Calu3 (cell line): ENCODE measurements around the gene GLIPR1L1. TPM values are rescaled to one million over a fixed set of nuclear protein-coding genes. Genes with fewer than 3 reads are reported as not detected.

Experiments
- BruUV-seq: library from RNA; stranded (reverse); fragments of 400-500 nt; replicated peaks from 2 replicates; lab custom pipeline; 2021; lab: Mats Ljungman, UMichigan
- CTCF ChIA-PET: fragments of 300-600 bp; sonication (Branson Sonifier 250); formaldehyde crosslinking; loops from one replicate; lab custom pipeline; 2022; ENCODE audit warnings: antibody characterized with exemption; lab: Charles Lee
- DNase-seq: peaks from one replicate; pipeline ENCODE4 v3.0.0; 2022
- H3K27ac Mint-ChIP-seq: one replicate; pipeline ENCODE4 v1.8.0; 2022; ENCODE audit warnings: mixed read lengths; ENCODE audit not compliant: unreplicated experiment
- H3K27me3 Mint-ChIP-seq: one replicate; pipeline ENCODE4 v1.8.0; 2022; ENCODE audit warnings: mixed read lengths; ENCODE audit not compliant: unreplicated experiment
- H3K36me3 Mint-ChIP-seq: one replicate; pipeline ENCODE4 v1.8.0; 2022; ENCODE audit warnings: mild to moderate bottlenecking, moderate library complexity, mixed read lengths; ENCODE audit not compliant: insufficient read depth, unreplicated experiment
- H3K4me1 Mint-ChIP-seq: one replicate; pipeline ENCODE4 v1.8.0; 2022; ENCODE audit warnings: mild to moderate bottlenecking, low read depth, mixed read lengths; ENCODE audit not compliant: unreplicated experiment
- H3K4me3 Mint-ChIP-seq: one replicate; pipeline ENCODE4 v1.8.0; 2022; ENCODE audit warnings: mild to moderate bottlenecking, low read depth, moderate library complexity, mixed read lengths; ENCODE audit not compliant: unreplicated experiment
- H3K9me3 Mint-ChIP-seq: one replicate; pipeline ENCODE4 v1.8.0; 2022; ENCODE audit warnings: low read depth, mixed read lengths; ENCODE audit not compliant: unreplicated experiment
- intact Hi-C: fragments of 100-400 bp; cut with micrococcal nuclease; formaldehyde crosslinking; loops from one replicate; pipeline ENCODE4 v1.10.0; 2022; ENCODE audit not compliant: unreplicated experiment
- total RNA-seq: library from RNA; stranded (reverse); gene quantifications from 2 replicates; pipeline ENCODE4 v1.2.3, GENCODE V29; 2022
- TF ChIP-seq, protein P1 (sequence below): fragments of 200-600 bp; IDR thresholded peaks from one replicate; pipeline ENCODE4 v1.8.0; 2022; ENCODE audit warnings: antibody characterized with exemption; ENCODE audit not compliant: unreplicated experiment

The GLIPR1L1 gene
- total RNA-seq, 1 experiment from 2014 or later: not detected

DNA sequence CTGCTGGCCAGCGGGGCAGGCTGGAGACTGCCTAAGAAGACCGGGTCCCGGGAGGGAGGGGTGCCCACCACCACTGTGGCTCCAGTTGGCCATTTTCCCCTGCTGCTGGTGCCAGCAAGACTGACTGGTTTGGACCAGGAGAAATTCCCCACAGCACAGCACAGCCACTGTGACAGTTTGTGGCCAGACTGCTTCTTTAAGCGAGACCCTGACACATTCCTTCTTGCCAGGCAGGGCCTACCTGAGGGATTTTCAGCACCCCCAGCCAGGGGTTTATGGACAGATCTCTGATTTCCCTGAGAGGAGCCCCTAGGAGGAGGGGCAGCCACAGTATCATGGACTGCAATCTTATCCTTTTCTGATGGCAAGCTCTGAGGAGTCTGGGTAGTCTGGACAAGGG, 15.5 kb downstream of the GLIPR1L1 start:
- CTCF ChIA-PET: no interaction called here
- no peak for DNase-seq
- no TSS peak for BruUV-seq
- no peak overlapping the region for H3K27ac Mint-ChIP-seq
- H3K36me3 Mint-ChIP-seq: no peaks in the 10 kb centered on the region
- no peak overlapping the region for H3K4me3 Mint-ChIP-seq
- peaks cover 6% of the 10 kb centered on the region for H3K9me3 Mint-ChIP-seq
- TF ChIP-seq, protein P1, sequence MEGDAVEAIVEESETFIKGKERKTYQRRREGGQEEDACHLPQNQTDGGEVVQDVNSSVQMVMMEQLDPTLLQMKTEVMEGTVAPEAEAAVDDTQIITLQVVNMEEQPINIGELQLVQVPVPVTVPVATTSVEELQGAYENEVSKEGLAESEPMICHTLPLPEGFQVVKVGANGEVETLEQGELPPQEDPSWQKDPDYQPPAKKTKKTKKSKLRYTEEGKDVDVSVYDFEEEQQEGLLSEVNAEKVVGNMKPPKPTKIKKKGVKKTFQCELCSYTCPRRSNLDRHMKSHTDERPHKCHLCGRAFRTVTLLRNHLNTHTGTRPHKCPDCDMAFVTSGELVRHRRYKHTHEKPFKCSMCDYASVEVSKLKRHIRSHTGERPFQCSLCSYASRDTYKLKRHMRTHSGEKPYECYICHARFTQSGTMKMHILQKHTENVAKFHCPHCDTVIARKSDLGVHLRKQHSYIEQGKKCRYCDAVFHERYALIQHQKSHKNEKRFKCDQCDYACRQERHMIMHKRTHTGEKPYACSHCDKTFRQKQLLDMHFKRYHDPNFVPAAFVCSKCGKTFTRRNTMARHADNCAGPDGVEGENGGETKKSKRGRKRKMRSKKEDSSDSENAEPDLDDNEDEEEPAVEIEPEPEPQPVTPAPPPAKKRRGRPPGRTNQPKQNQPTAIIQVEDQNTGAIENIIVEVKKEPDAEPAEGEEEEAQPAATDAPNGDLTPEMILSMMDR: no peak
- H3K4me1 Mint-ChIP-seq: peaks cover 9% of the 10 kb centered on the region
- intact Hi-C loops: no loop called here
- H3K27me3 Mint-ChIP-seq: no peaks in the 10 kb centered on the region

DNA sequence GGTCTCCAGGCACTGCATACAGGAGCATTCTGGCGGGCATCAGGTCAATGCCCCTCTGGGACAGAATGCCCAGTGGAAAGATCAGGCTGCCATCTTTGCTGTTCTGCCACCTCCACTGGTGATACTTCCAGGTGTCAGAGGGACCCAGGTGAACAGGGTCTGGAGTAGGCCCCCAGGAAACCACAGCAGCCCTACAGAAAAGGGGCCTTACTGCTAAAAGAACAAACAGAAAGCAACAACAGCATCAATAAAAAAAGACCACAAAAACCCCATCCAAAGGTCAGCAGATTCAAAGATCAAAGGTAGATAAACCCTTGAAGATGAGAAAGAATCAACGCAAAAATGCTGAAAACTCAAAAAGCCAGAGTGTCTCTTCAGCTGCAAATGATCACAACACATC, 15.9 kb downstream of the GLIPR1L1 start:
- TF ChIP-seq, protein P1: no peak
- CTCF ChIA-PET: no interaction called here
- no peak for DNase-seq

DNA sequence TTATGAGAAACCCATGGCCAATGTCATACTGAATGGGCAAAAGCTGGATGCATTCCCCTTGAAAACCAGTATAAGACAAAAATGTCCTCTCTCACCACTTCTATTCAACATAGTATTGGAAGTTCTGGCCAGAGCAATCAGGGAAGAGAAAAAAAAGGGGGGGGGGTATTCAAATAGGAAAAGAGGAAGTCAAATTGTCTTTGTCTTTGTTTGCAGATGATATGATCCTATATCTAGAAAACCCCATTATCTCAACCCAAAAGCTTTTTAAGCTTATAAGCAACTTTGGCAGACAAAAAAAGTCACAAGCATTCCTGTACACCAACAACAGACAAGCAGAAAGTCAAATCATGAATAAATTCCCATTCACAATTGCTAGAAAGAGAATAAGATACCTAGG, 19.5 kb downstream of the GLIPR1L1 start:
- TF ChIP-seq, protein P1: no peak
- intact Hi-C loops: no loop called here
- no peaks in the 10 kb centered on the region for H3K36me3 Mint-ChIP-seq
- no peak for DNase-seq
- H3K27me3 Mint-ChIP-seq: no peaks in the 10 kb centered on the region
- no peak overlapping the region for H3K4me3 Mint-ChIP-seq
- CTCF ChIA-PET: no interaction called here
- no peaks in the 10 kb centered on the region for H3K4me1 Mint-ChIP-seq
- H3K9me3 Mint-ChIP-seq: peaks cover 6% of the 10 kb centered on the region
- no TSS peak for BruUV-seq
- no peak overlapping the region for H3K27ac Mint-ChIP-seq

More for the DNA sequence above, 15.9 kb downstream of the GLIPR1L1 start:
- intact Hi-C loops: no loop called here
- Mint-ChIP-seq H3K4me3 (no peak overlapping the region), H3K36me3 (no peaks in the 10 kb centered on the region), H3K4me1 (peaks cover 4% of the 10 kb centered on the region), H3K27ac (no peak overlapping the region), H3K27me3 (no peaks in the 10 kb centered on the region), H3K9me3 (peaks cover 6% of the 10 kb centered on the region)
- BruUV-seq: no TSS peak

DNA sequence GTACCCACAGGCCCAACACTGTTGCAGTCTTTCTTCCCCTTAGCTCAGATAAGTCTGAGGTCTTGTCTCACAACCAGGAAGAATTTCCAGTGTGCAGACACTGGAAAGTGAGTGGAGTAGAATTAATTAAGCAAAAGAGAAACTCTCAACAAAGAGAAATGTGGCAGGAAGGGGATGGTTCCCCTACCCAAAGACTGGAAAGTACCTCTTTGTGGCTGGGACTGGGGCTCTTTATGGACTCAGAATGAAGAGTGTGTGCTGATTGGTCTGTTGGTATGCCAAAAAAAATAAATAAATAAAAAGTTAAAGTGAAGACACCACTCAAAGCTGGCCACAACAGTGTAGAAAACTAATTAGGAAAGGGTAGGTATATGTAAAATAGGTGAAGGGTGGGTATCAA, 26.4 kb downstream of the GLIPR1L1 start:
- CTCF ChIA-PET: no interaction called here
- Mint-ChIP-seq H3K27me3 (no peaks in the 10 kb centered on the region), H3K36me3 (no peaks in the 10 kb centered on the region), H3K4me3 (no peak overlapping the region), H3K9me3 (no peaks in the 10 kb centered on the region), H3K4me1 (peaks cover 2% of the 10 kb centered on the region), H3K27ac (no peak overlapping the region)
- no peak for DNase-seq
- BruUV-seq: no TSS peak
- intact Hi-C loops: no loop called here
- TF ChIP-seq, protein P1: no peak
